HFFc6 (cell line): Measurements from ENCODE around the gene SEC61A2. TPM values are rescaled to one million over a fixed set of nuclear protein-coding genes. Genes with fewer than 3 reads are reported as not detected.

Experiments
- DNase-seq: peaks from one replicate; pipeline ENCODE4 v3.0.0-alpha.2; 2018
- H3K27ac Mint-ChIP-seq: 2 replicates; pipeline ENCODE4 v1.8.0; 2020; ENCODE audit warnings: mild to moderate bottlenecking, mixed read lengths
- H3K27me3 Mint-ChIP-seq: 2 replicates; pipeline ENCODE4 v1.8.0; 2021; ENCODE audit warnings: mild to moderate bottlenecking, moderate library complexity, mixed read lengths; ENCODE audit not compliant: insufficient read depth
- H3K36me3 Mint-ChIP-seq: 2 replicates; pipeline ENCODE4 v1.8.0; 2021; ENCODE audit warnings: low read depth, mixed read lengths
- H3K4me1 Mint-ChIP-seq: 2 replicates; pipeline ENCODE4 v1.8.0; 2020; ENCODE audit warnings: low read depth, mixed read lengths
- H3K4me3 Mint-ChIP-seq: 2 replicates; pipeline ENCODE4 v1.8.0; 2020; ENCODE audit warnings: mild to moderate bottlenecking, moderate library complexity, mixed read lengths
- H3K9me3 Mint-ChIP-seq: 2 replicates; pipeline ENCODE4 v1.8.0; 2020; ENCODE audit warnings: mild to moderate bottlenecking, mixed read lengths
- total RNA-seq, 6 experiments: library from RNA; stranded (reverse); fragmentation: NEBNext Ultra II Directional; extraction: Animal tissue kit (Norgen Biotek cat#: 25700); gene quantifications; 2 replicates in 1 of 6; 3 replicates in 5 of 6; pipeline ENCODE4 v1.2.3, GENCODE V29; 2021
- TF ChIP-seq, protein P1 (sequence below): fragments of 200-600 bp; sonication (generic); IDR thresholded peaks from 2 replicates; pipeline ENCODE4 v1.5.0; 2021; ENCODE audit warnings: antibody characterized with exemption, mild to moderate bottlenecking

SEC61A2 gene
- total RNA-seq, 6 experiments from 2014 or later: 9.3 to 11.2 (median 10.6) TPM

DNA sequence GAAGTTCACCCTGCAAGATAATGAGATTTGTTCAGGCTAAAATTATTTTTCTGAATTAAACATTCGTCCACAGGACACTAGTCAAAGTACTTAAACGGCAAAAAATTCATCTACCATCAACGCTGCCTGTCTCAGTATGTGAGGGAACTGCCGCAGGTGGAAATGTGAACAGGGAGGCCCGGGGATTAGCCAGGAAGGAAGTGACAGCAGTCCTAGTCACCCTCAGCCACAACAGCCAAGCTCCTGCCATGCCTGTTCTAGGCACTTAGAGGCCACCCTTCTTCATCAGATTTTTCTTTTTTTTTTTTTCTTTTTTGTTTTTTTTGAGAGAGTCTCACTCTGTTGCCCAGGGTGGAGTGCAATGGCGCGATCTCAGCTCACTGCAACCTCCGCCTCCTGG, 56.8 kb downstream of the SEC61A2 start:
- DNase-seq: no peak
- Mint-ChIP-seq H3K27ac (no peak overlapping the region), H3K27me3 (no peaks in the 10 kb centered on the region), H3K9me3 (no peaks in the 10 kb centered on the region), H3K36me3 (peaks cover 23% of the 10 kb centered on the region), H3K4me3 (no peak overlapping the region), H3K4me1 (peaks cover 7% of the 10 kb centered on the region)
- TF ChIP-seq, protein P1, sequence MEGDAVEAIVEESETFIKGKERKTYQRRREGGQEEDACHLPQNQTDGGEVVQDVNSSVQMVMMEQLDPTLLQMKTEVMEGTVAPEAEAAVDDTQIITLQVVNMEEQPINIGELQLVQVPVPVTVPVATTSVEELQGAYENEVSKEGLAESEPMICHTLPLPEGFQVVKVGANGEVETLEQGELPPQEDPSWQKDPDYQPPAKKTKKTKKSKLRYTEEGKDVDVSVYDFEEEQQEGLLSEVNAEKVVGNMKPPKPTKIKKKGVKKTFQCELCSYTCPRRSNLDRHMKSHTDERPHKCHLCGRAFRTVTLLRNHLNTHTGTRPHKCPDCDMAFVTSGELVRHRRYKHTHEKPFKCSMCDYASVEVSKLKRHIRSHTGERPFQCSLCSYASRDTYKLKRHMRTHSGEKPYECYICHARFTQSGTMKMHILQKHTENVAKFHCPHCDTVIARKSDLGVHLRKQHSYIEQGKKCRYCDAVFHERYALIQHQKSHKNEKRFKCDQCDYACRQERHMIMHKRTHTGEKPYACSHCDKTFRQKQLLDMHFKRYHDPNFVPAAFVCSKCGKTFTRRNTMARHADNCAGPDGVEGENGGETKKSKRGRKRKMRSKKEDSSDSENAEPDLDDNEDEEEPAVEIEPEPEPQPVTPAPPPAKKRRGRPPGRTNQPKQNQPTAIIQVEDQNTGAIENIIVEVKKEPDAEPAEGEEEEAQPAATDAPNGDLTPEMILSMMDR: no peak

DNA sequence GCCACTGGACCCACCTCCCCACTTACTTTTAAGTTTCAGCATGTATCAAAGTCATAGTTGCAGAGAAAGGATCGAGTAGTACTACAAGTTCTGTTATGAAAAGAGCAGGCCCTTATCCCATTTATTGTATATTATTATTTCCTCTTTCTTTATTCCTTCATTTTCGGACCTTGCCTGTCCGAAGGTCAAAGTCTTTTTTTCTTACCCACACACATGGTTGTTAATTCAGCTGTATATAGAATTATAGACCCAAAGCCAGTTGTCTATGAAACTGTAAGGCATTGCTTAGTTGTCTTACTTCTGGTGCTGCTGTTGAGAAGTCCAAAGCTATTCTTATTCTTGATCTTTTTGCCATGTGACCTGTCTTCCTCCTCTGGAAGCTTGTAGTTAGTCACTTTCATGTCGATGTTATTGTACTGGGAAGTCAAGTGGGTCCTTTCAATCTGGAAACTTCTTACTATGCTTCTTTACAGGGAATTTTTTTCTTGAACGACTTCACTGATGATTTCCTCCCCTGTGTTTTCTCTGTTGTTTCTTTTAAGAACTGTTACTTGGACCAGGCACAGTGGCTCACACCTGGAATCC, 57.9 kb downstream of the SEC61A2 start:
- H3K9me3 Mint-ChIP-seq: no peaks in the 10 kb centered on the region
- H3K4me1 Mint-ChIP-seq: peaks cover 16% of the 10 kb centered on the region
- H3K27ac Mint-ChIP-seq: no peak overlapping the region
- H3K27me3 Mint-ChIP-seq: no peaks in the 10 kb centered on the region
- H3K36me3 Mint-ChIP-seq: peaks cover 28% of the 10 kb centered on the region
- H3K4me3 Mint-ChIP-seq: no peak overlapping the region
- DNase-seq: no peak
- TF ChIP-seq, protein P1: no peak

DNA sequence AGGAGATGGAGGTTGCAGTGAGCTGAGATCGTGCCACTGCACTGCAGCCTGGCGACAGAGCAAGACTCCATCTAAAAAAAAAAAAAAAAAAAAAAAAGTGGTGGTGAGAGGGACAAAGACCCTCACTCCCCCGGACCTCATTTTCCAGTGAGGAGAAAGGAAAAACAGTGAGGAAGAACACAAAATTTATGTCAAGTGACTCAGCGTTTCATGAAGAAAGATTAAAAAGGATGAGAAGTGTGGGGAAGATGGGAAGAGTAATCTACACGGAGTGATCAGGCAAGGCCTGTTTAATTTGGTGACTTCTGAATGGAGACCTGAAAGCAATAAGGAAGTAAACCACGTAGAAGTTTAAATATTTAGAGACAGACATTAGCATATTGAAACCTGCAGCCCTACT, 59.2 kb downstream of the SEC61A2 start:
- Mint-ChIP-seq H3K36me3 (peaks cover 34% of the 10 kb centered on the region), H3K4me1 (peaks cover 25% of the 10 kb centered on the region), H3K27ac (no peak overlapping the region), H3K4me3 (no peak overlapping the region), H3K27me3 (no peaks in the 10 kb centered on the region), H3K9me3 (no peaks in the 10 kb centered on the region)
- DNase-seq: no peak
- TF ChIP-seq, protein P1: no peak

DNA sequence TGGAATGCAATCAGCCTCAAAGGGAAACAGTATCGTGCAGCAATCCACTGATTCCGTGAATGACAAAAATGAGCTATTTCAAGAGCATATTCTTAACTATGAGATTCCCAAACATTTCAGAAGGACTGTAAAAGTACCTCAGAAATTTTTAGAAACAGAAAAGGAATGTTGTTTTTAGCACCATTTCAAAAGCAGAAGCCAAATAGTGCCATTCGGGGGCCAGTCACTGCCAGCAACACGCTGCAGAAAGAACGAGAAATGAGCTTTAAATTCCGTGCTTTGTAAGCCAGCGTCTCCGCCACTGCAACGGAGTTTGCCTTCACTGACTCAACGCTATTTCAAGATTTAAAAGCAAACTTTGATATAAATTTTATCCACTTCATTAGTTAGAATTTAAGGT, 59.9 kb downstream of the SEC61A2 start:
- Mint-ChIP-seq H3K9me3 (no peaks in the 10 kb centered on the region), H3K4me3 (no peak overlapping the region), H3K4me1 (peaks cover 32% of the 10 kb centered on the region), H3K27me3 (no peaks in the 10 kb centered on the region), H3K27ac (no peak overlapping the region), H3K36me3 (peaks cover 39% of the 10 kb centered on the region)
- DNase-seq: no peak
- TF ChIP-seq, protein P1: no peak

DNA sequence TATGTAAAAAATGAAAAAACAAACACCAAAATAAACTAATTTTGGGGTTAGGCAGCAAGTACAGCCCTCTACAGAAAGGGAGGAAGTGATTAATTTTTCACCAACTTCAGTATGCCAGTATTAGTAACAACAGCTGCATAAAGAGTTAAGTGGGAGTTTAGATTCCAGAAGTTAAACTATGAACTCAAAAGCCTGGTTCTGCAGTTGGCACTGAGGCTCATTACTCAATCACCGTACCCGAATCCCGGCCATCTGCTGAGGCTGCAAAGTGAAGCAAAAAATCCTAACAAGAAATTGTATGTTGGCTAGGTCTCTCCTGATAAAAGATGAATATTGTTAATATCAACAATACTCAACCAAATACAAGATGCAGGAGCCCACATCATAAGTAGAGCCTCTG, 62.2 kb downstream of the SEC61A2 start:
- TF ChIP-seq, protein P1: no peak
- Mint-ChIP-seq H3K36me3 (peaks cover 38% of the 10 kb centered on the region), H3K27me3 (no peaks in the 10 kb centered on the region), H3K4me3 (no peak overlapping the region), H3K9me3 (no peaks in the 10 kb centered on the region), H3K27ac (no peak overlapping the region), H3K4me1 (peaks cover 36% of the 10 kb centered on the region)
- DNase-seq: no peak
